Measurements from ENCODE around the gene CCDC91.

CCDC91 gene

DNA sequence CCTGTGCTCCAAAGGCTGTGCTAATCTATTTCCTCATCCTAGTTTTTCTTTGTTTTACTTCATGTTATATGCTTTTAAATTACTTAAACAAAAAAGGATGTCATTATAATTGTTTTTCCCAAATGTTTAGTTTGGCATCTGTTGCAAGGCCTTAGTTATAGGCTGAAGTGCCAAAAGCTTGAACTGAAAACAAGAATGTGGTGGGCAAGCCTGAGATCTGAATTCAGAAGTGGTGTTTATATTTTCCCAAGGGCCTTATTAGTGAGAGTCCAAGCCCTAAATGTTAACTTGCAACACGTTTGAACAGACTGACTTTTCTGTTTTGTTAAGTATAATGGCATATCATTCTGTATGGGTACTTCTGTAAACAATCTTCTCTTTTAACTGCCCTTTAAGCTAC is 326.8 kb downstream of the CCDC91 start:
- Histone ChIP-seq H3K27ac (ENCODE audit: low read depth, low read length) (no peak overlapping the region), H3K4me3 (ENCODE audit: low read depth, low read length) (no peak overlapping the region), H3K9me3 (ENCODE audit: control insufficient read depth, insufficient read depth, low read depth, low read length) (peaks cover 3% of the 10 kb centered on the region; the same call in 1 of the 2 replicates), H3K27me3 (ENCODE audit: control insufficient read depth, insufficient read depth, low read length) (no peaks in the 10 kb centered on the region), H3K36me3 (ENCODE audit: control insufficient read depth, insufficient read depth, low read length) (no peaks in the 10 kb centered on the region), H3K4me1 (ENCODE audit: control insufficient read depth, insufficient read depth, low read length) (no peaks in the 10 kb centered on the region), H3K9ac (ENCODE audit: low read length) (no peak overlapping the region)

- no peak overlapping the region for H3K4me3 ChIP-seq (ENCODE audit: low read depth, low read length)
These were observed 337.5 kb downstream of the CCDC91 start for GRCh38 chr12:28527631-28528249.

GRCh38 chr12:28535216-28535615 is 345.0 kb downstream of the CCDC91 start:
- no peaks in the 10 kb centered on the region for H3K4me1 ChIP-seq (ENCODE audit: control insufficient read depth, insufficient read depth, low read length)
- H3K27ac ChIP-seq (ENCODE audit: low read depth, low read length): no peak overlapping the region
- no peaks in the 10 kb centered on the region for H3K27me3 ChIP-seq (ENCODE audit: control insufficient read depth, insufficient read depth, low read length)
- no peak overlapping the region for H3K9ac ChIP-seq (ENCODE audit: low read length)
- H3K4me3 ChIP-seq (ENCODE audit: low read depth, low read length): no peak overlapping the region
- H3K9me3 ChIP-seq (ENCODE audit: control insufficient read depth, insufficient read depth, low read depth, low read length): no peaks in the 10 kb centered on the region
- H3K36me3 ChIP-seq (ENCODE audit: control insufficient read depth, insufficient read depth, low read length): no peaks in the 10 kb centered on the region

More at GRCh38 chr12:28527631-28528249, 337.5 kb downstream of the CCDC91 start:
- H3K9ac ChIP-seq (ENCODE audit: low read length): no peak overlapping the region
- H3K27ac ChIP-seq (ENCODE audit: low read depth, low read length): no peak overlapping the region
- no peaks in the 10 kb centered on the region for H3K4me1 ChIP-seq (ENCODE audit: control insufficient read depth, insufficient read depth, low read length)
- no peaks in the 10 kb centered on the region for H3K36me3 ChIP-seq (ENCODE audit: control insufficient read depth, insufficient read depth, low read length)
- H3K9me3 ChIP-seq (ENCODE audit: control insufficient read depth, insufficient read depth, low read depth, low read length): no peaks in the 10 kb centered on the region
- H3K27me3 ChIP-seq (ENCODE audit: control insufficient read depth, insufficient read depth, low read length): no peaks in the 10 kb centered on the region

- H3K4me3 ChIP-seq (ENCODE audit: low read depth, low read length): no peak overlapping the region
- H3K9ac ChIP-seq (ENCODE audit: low read length): no peak overlapping the region
- H3K27me3 ChIP-seq (ENCODE audit: control insufficient read depth, insufficient read depth, low read length): no peaks in the 10 kb centered on the region
- no peaks in the 10 kb centered on the region for H3K4me1 ChIP-seq (ENCODE audit: control insufficient read depth, insufficient read depth, low read length)
- no peak overlapping the region for H3K27ac ChIP-seq (ENCODE audit: low read depth, low read length)
- H3K9me3 ChIP-seq (ENCODE audit: control insufficient read depth, insufficient read depth, low read depth, low read length): no peaks in the 10 kb centered on the region
- H3K36me3 ChIP-seq (ENCODE audit: control insufficient read depth, insufficient read depth, low read length): no peaks in the 10 kb centered on the region
These were observed 345.8 kb downstream of the CCDC91 start for GRCh38 chr12:28536088-28536487.

DNA sequence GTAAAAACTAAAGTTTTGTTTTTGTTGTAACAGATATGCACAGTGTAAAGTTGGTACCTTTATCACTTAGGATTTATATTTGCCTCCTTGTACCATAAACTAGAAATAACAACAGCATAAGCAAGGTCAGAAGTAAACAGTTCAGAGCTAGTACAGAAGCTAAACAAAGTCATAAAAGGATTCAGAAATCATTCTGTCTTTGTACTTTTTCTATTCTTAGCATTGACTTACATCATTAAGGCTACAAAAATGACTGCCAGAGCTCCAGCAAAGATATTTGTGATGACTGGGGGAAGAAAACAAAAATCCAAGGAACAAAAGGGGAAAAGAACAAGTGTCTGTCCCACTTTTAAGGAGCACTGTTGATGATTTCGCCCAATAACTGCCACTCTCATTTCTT is 347.2 kb downstream of the CCDC91 start:
- no peak overlapping the region for H3K4me3 ChIP-seq (ENCODE audit: low read depth, low read length)
- no peaks in the 10 kb centered on the region for H3K27me3 ChIP-seq (ENCODE audit: control insufficient read depth, insufficient read depth, low read length)
- no peaks in the 10 kb centered on the region for H3K9me3 ChIP-seq (ENCODE audit: control insufficient read depth, insufficient read depth, low read depth, low read length)
- no peaks in the 10 kb centered on the region for H3K36me3 ChIP-seq (ENCODE audit: control insufficient read depth, insufficient read depth, low read length)
- no peak overlapping the region for H3K27ac ChIP-seq (ENCODE audit: low read depth, low read length)
- no peak overlapping the region for H3K9ac ChIP-seq (ENCODE audit: low read length)
- H3K4me1 ChIP-seq (ENCODE audit: control insufficient read depth, insufficient read depth, low read length): no peaks in the 10 kb centered on the region

- Histone ChIP-seq H3K27me3 (ENCODE audit: control insufficient read depth, insufficient read depth, low read length) (no peaks in the 10 kb centered on the region), H3K9ac (ENCODE audit: low read length) (no peak overlapping the region), H3K27ac (ENCODE audit: low read depth, low read length) (no peak overlapping the region; the same call in 1 of the 2 replicates), H3K4me1 (ENCODE audit: control insufficient read depth, insufficient read depth, low read length) (no peaks in the 10 kb centered on the region), H3K9me3 (ENCODE audit: control insufficient read depth, insufficient read depth, low read depth, low read length) (no peaks in the 10 kb centered on the region), H3K4me3 (ENCODE audit: low read depth, low read length) (no peak overlapping the region), H3K36me3 (ENCODE audit: control insufficient read depth, insufficient read depth, low read length) (no peaks in the 10 kb centered on the region)
These were observed 349.6 kb downstream of the CCDC91 start for GRCh38 chr12:28539691-28540323.

GRCh38 chr12:28540324-28540714 is 350.1 kb downstream of the CCDC91 start:
- Histone ChIP-seq H3K4me3 (ENCODE audit: low read depth, low read length) (no peak overlapping the region), H3K27me3 (ENCODE audit: control insufficient read depth, insufficient read depth, low read length) (no peaks in the 10 kb centered on the region), H3K4me1 (ENCODE audit: control insufficient read depth, insufficient read depth, low read length) (no peaks in the 10 kb centered on the region), H3K27ac (ENCODE audit: low read depth, low read length) (no peak overlapping the region; the same call in 1 of the 2 replicates), H3K9me3 (ENCODE audit: control insufficient read depth, insufficient read depth, low read depth, low read length) (no peaks in the 10 kb centered on the region), H3K9ac (ENCODE audit: low read length) (no peak overlapping the region), H3K36me3 (ENCODE audit: control insufficient read depth, insufficient read depth, low read length) (no peaks in the 10 kb centered on the region)

- Histone ChIP-seq H3K36me3 (ENCODE audit: control insufficient read depth, insufficient read depth, low read length) (no peaks in the 10 kb centered on the region), H3K4me3 (ENCODE audit: low read depth, low read length) (no peak overlapping the region), H3K27ac (ENCODE audit: low read depth, low read length) (no peak overlapping the region), H3K4me1 (ENCODE audit: control insufficient read depth, insufficient read depth, low read length) (no peaks in the 10 kb centered on the region), H3K27me3 (ENCODE audit: control insufficient read depth, insufficient read depth, low read length) (no peaks in the 10 kb centered on the region), H3K9me3 (ENCODE audit: control insufficient read depth, insufficient read depth, low read depth, low read length) (no peaks in the 10 kb centered on the region), H3K9ac (ENCODE audit: low read length) (no peak overlapping the region)
These were observed 353.0 kb downstream of the CCDC91 start for GRCh38 chr12:28543021-28543890.

DNA sequence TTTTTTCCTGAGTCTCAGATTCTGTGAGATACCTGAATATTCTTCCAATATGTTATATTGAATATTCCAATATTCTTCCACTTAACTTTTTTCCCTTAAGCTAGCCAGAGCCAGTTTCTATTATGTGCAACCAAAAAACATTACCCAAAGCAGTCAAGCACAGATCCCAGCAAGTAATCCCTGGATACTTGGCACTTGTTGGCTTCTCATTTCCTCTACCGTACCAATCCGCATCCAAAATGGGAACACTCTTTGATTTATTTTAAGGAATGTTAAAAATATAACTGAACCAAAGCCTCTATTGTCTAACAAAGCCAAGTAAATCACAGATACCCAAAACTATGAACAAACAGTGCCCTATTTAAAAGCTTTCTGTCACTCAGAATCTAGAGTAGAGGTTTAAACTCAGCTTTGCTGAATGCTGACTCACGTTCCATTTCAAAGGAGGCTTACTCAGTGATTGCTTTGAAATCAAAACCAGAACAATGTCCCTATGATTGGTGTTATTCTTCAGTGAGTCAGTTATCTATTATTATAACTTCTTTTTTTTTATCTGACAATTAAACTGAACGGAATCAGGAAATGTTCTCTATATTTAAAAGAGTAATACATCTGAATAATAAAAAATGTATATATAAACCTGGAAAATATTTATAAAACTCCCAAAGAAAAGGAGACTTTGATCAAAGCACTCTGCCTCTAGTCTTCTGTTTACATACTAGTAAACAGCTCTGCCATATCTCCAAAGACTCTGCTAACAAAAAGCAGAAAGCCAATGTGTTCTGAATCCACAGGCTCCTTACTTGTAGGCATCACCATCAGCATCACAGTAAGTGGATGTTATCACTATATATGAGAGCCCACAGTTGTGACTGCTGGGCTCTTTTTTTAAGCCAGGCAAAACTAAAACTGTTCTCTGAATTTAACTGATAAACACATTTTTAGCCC is 360.8 kb downstream of the CCDC91 start:
- Histone ChIP-seq H3K4me1 (ENCODE audit: control insufficient read depth, insufficient read depth, low read length) (peaks cover 15% of the 10 kb centered on the region), H3K27ac (ENCODE audit: low read depth, low read length) (peak overlapping the region; percentile 44; the same call in 1 of the 2 replicates), H3K36me3 (ENCODE audit: control insufficient read depth, insufficient read depth, low read length) (no peaks in the 10 kb centered on the region), H3K4me3 (ENCODE audit: low read depth, low read length) (no peak overlapping the region), H3K9ac (ENCODE audit: low read length) (no peak overlapping the region), H3K27me3 (ENCODE audit: control insufficient read depth, insufficient read depth, low read length) (no peaks in the 10 kb centered on the region), H3K9me3 (ENCODE audit: control insufficient read depth, insufficient read depth, low read depth, low read length) (no peaks in the 10 kb centered on the region)

DNA sequence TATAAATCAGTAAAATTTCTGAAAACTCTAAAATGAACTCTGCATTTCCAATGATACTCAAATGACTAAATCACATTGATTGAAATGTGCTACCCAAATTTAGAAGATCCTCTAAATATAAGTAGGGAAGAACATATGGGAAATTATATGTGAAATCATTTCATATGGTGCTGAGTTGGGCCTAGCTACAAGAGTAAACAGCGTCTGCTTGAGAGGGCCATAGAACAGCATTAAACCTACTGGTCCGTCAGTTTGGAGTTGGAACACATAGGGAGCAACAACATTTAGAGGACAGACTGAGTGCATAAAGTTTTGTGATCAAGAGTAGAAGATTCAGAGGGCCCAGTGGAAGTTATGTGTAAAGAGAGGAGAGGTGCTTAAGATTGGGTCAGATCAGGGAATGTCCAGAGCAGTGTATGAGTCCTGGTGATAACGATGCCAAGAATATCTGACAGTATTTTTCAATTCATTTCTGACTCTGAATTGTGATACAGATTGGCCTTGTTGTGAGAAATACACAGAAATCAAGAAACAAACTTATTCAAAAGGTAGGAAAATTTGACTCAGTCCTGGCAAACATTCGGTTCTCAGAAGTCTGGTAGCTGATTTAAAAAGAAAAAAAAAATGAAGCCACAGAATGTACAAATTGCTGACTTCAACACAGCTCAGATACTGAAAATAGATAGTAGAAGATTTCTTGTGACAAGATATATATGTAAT is 362.2 kb downstream of the CCDC91 start:
- no peaks in the 10 kb centered on the region for H3K9me3 ChIP-seq (ENCODE audit: control insufficient read depth, insufficient read depth, low read depth, low read length)
- H3K9ac ChIP-seq (ENCODE audit: low read length): no peak overlapping the region
- H3K27ac ChIP-seq (ENCODE audit: low read depth, low read length): no peak overlapping the region
- H3K4me3 ChIP-seq (ENCODE audit: low read depth, low read length): no peak overlapping the region
- H3K36me3 ChIP-seq (ENCODE audit: control insufficient read depth, insufficient read depth, low read length): no peaks in the 10 kb centered on the region
- no peaks in the 10 kb centered on the region for H3K27me3 ChIP-seq (ENCODE audit: control insufficient read depth, insufficient read depth, low read length)
- peaks cover 15% of the 10 kb centered on the region for H3K4me1 ChIP-seq (ENCODE audit: control insufficient read depth, insufficient read depth, low read length)
